Naive B cell (primary cell): ENCODE data around the gene GRIK4. TPM values are rescaled to one million over a fixed set of nuclear protein-coding genes. Genes with fewer than 3 reads are reported as not detected.

Source experiments
- ATAC-seq, 2 donors: fragments of 150-1000 bp; cut with Tn5 transposase; 2 replicates each; pipeline ENCODE4 v1.10.0; 2021; ENCODE audit warnings: low read depth in 2 of 2, mild to moderate bottlenecking in 2 of 2, moderate library complexity in 2 of 2
- DNase-seq: peaks from one replicate; pipeline ENCODE4 v3.0.0; 2022
- H3K27ac Mint-ChIP-seq, 6 donors: one replicate each; pipeline ENCODE4 v1.8.0; 2020 to 2022; ENCODE audit warnings: mild to moderate bottlenecking in 6 of 6, mixed read lengths in 6 of 6, moderate library complexity in 5 of 6, inconsistent platforms in 2 of 6
- H3K27me3 Mint-ChIP-seq, 3 donors: one replicate each; pipeline ENCODE4 v1.8.0; 2021 to 2022; ENCODE audit warnings: mixed read lengths in 3 of 3, mild to moderate bottlenecking in 1 of 3
- H3K36me3 Mint-ChIP-seq, 2 donors: one replicate each; pipeline ENCODE4 v1.8.0; 2020 to 2022; ENCODE audit warnings: mixed read lengths in 2 of 2, inconsistent platforms in 1 of 2, mild to moderate bottlenecking in 1 of 2
- H3K4me1 Mint-ChIP-seq, 3 donors: one replicate each; pipeline ENCODE4 v1.8.0; 2020 to 2022; ENCODE audit warnings: mixed read lengths in 3 of 3, inconsistent platforms in 1 of 3, mild to moderate bottlenecking in 1 of 3, moderate library complexity in 1 of 3
- H3K4me3 Mint-ChIP-seq, 8 donors: one replicate each; pipeline ENCODE4 v1.8.0; 2020 to 2022; ENCODE audit warnings: mild to moderate bottlenecking in 8 of 8, mixed read lengths in 8 of 8, moderate library complexity in 8 of 8, inconsistent platforms in 2 of 8
- H3K9me3 Mint-ChIP-seq, 7 donors: one replicate each; pipeline ENCODE4 v1.8.0; 2020 to 2022; ENCODE audit warnings: mixed read lengths in 7 of 7, mild to moderate bottlenecking in 5 of 7, inconsistent platforms in 2 of 7, moderate library complexity in 1 of 7
- polyA plus RNA-seq, 6 donors: library from polyadenylated mRNA; unstranded; fragments of 300-500 nt; fragmentation: Illumina TruSeq; gene quantifications; one replicate each; pipeline ENCODE4 v1.2.3, GENCODE V29; 2021; ENCODE audit warnings: low read depth in 6 of 6

Gene GRIK4
- polyA plus RNA-seq, 6 donors from 2014 or later = 0.18 TPM; not detected in 5

- Mint-ChIP-seq H3K4me1 (no peaks in the 10 kb centered on the region), H3K36me3 (no peaks in the 10 kb centered on the region), H3K27me3 (peaks cover 18 to 37% (median 25%) of the 10 kb centered on the region in 3 donors), H3K4me3 (peak overlapping the region in 1 of 8 donors; percentile 47), H3K9me3 (no peaks in the 10 kb centered on the region), H3K27ac (no peak overlapping the region)
- ATAC-seq = no peak
- no peak for DNase-seq
Observed at GRCh38 chr11:120917559-120918239, 406.2 kb downstream of the GRIK4 start.

DNA sequence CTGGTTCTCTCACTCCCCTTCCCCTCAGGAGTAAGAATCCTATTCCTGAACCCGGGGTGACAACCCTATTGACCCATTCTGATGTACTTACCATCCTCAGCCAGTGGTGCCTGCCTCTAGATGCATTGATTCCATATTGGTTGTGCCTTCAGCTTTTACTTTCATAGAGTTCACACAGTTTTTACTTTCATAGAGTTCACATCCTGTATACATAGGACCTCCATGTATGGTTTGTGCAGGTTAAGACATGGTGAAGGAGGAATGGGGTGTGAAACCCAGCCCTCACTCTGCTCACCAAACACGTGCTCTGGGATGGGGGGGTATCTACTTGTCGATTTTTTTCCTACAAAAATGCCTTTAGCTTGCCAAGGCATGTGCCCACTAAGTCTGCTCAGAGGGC lies 406.7 kb downstream of the GRIK4 start:
- no peak overlapping the region for H3K27ac Mint-ChIP-seq
- H3K27me3 Mint-ChIP-seq = peaks cover 17 to 37% (median 24%) of the 10 kb centered on the region in 3 donors
- DNase-seq (no peak), ATAC-seq (no peak)
- H3K4me1 Mint-ChIP-seq = no peaks in the 10 kb centered on the region
- H3K36me3 Mint-ChIP-seq = no peaks in the 10 kb centered on the region
- H3K9me3 Mint-ChIP-seq = no peaks in the 10 kb centered on the region
- H3K4me3 Mint-ChIP-seq = no peak overlapping the region

- Mint-ChIP-seq H3K27ac (peak overlapping the region in 1 of 6 donors; percentile 75), H3K9me3 (no peaks in the 10 kb centered on the region), H3K36me3 (no peaks in the 10 kb centered on the region), H3K4me1 (no peaks in the 10 kb centered on the region), H3K27me3 (peaks cover 17 to 35% (median 24%) of the 10 kb centered on the region in 3 donors), H3K4me3 (no peak overlapping the region)
- DNase-seq (no peak), ATAC-seq (no peak)
Observed at GRCh38 chr11:120919045-120919444, 407.5 kb downstream of the GRIK4 start.

- Mint-ChIP-seq H3K27ac (no peak overlapping the region), H3K36me3 (no peaks in the 10 kb centered on the region), H3K27me3 (peaks cover 17 to 30% (median 24%) of the 10 kb centered on the region in 3 donors), H3K4me3 (no peak overlapping the region), H3K4me1 (no peaks in the 10 kb centered on the region), H3K9me3 (no peaks in the 10 kb centered on the region)
- ATAC-seq (no peak), DNase-seq (no peak)
Observed at GRCh38 chr11:120919566-120919965, 408.0 kb downstream of the GRIK4 start.

DNA sequence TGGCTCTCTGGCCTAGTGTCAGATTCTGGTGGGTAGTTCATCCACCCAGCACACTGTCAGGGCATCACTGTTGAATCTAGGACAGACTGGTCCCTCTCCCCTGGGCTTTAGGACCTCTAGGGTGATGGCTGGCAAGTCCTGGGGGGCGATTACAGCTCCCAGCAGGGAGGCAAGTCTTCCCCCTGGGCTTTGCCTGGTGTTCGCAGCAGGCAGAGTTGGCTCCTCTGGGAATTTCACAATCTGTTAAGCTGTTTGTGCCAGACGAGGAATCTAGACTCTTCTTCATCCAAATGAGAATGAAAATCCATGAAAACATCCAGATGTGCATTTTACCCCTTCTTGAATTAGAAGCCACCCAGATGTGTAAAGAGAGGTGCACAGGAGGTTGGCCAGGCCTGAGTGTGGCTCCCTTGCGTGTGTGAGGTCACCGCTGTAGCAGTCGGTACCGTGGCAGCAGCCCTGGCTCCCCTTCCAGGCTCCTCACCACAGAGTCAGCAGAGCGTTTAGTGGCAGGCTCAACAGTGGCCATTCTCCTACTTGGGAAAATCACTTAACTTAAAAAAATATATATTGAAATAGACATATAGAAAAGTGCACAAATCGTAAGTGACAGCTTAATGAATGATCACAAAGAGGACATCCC lies 412.4 kb downstream of the GRIK4 start:
- ATAC-seq = no peak
- peaks cover 0 to 2% (median 0%) of the 10 kb centered on the region in 7 donors for H3K9me3 Mint-ChIP-seq
- H3K4me1 Mint-ChIP-seq = peaks cover 7 to 18% (median 9%) of the 10 kb centered on the region in 3 donors
- H3K27ac Mint-ChIP-seq = no peak overlapping the region
- H3K27me3 Mint-ChIP-seq = peaks cover 12 to 16% (median 14%) of the 10 kb centered on the region in 3 donors
- no peaks in the 10 kb centered on the region for H3K36me3 Mint-ChIP-seq
- H3K4me3 Mint-ChIP-seq = no peak overlapping the region
- no peak for DNase-seq

DNA sequence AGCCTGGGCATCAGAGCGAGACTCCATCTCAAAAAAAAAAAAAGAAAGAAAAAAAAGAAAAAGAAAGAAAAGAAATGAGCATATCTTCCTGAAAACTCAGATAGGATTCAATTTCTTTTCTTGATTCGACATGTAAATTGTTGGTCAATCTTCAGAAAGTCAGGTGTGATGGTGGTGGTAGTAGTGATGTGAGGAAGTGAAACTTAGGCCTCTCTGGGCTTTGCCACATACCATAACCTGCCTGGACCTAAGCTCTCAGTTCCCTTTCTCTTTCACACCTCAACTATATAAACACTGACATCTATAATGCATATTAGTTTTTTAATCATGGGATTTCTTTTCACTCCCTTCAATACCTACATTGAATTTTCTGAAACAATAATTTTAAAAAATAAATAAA lies 414.4 kb downstream of the GRIK4 start:
- DNase-seq (peak; percentile 40), ATAC-seq (peak; percentile 91 to 97)
- Mint-ChIP-seq H3K36me3 (no peaks in the 10 kb centered on the region), H3K27ac (peak overlapping the region; percentile 13 to 79 (median 44)), H3K4me3 (no peak overlapping the region), H3K9me3 (peaks cover 0 to 2% (median 0%) of the 10 kb centered on the region in 7 donors), H3K27me3 (peaks cover 6 to 13% (median 11%) of the 10 kb centered on the region in 3 donors), H3K4me1 (peaks cover 7 to 18% (median 9%) of the 10 kb centered on the region in 3 donors)

- peaks cover 13 to 24% (median 20%) of the 10 kb centered on the region in 3 donors for H3K27me3 Mint-ChIP-seq
- DNase-seq (no peak), ATAC-seq (no peak)
- H3K4me3 Mint-ChIP-seq = no peak overlapping the region
- H3K36me3 Mint-ChIP-seq = no peaks in the 10 kb centered on the region
- H3K27ac Mint-ChIP-seq = peak overlapping the region in 1 of 6 donors; percentile 7
- peaks cover 7 to 18% (median 9%) of the 10 kb centered on the region in 3 donors for H3K4me1 Mint-ChIP-seq
- H3K9me3 Mint-ChIP-seq = peaks cover 0 to 2% (median 0%) of the 10 kb centered on the region in 7 donors
Observed at GRCh38 chr11:120928627-120929026, 417.1 kb downstream of the GRIK4 start.

DNA sequence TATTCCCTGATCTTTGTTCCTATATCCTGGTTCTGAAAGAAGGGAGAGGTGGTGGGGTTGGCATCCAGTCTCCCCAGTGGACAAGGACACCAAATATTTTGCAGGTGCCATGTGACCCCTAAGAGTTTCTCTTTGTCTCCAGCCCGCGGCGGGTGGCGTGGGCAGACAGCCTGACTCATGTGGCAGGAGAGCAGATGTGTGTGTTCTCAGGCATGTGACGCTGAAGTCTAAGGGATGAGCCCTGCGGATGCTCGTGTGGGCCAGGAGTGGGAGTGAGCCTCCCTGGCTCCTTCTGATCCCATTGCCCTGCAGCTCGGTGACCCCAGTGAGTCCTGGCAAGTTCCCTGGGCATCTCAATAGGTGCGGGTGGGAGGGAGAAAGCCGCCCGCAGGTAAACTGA lies 417.5 kb downstream of the GRIK4 start:
- H3K27ac Mint-ChIP-seq = peak overlapping the region in 1 of 6 donors; percentile 16
- no peaks in the 10 kb centered on the region for H3K36me3 Mint-ChIP-seq
- no peak for ATAC-seq
- H3K4me3 Mint-ChIP-seq = no peak overlapping the region
- H3K9me3 Mint-ChIP-seq = peaks cover 0 to 2% (median 0%) of the 10 kb centered on the region in 7 donors
- DNase-seq = no peak
- peaks cover 13 to 25% (median 20%) of the 10 kb centered on the region in 3 donors for H3K27me3 Mint-ChIP-seq
- H3K4me1 Mint-ChIP-seq = peaks cover 7 to 18% (median 9%) of the 10 kb centered on the region in 3 donors

GRCh38 chr11:120929664-120930154 lies 418.2 kb downstream of the GRIK4 start:
- no peak overlapping the region for H3K4me3 Mint-ChIP-seq
- H3K36me3 Mint-ChIP-seq = no peaks in the 10 kb centered on the region
- H3K4me1 Mint-ChIP-seq = peaks cover 7 to 18% (median 9%) of the 10 kb centered on the region in 3 donors
- peak; percentile 17 for DNase-seq
- peak in 1 of 2 donors; percentile 41 for ATAC-seq
- H3K9me3 Mint-ChIP-seq = peaks cover 0 to 2% (median 0%) of the 10 kb centered on the region in 7 donors
- peaks cover 15 to 27% (median 20%) of the 10 kb centered on the region in 3 donors for H3K27me3 Mint-ChIP-seq
- H3K27ac Mint-ChIP-seq = peak overlapping the region in 1 of 6 donors; percentile 47

DNA sequence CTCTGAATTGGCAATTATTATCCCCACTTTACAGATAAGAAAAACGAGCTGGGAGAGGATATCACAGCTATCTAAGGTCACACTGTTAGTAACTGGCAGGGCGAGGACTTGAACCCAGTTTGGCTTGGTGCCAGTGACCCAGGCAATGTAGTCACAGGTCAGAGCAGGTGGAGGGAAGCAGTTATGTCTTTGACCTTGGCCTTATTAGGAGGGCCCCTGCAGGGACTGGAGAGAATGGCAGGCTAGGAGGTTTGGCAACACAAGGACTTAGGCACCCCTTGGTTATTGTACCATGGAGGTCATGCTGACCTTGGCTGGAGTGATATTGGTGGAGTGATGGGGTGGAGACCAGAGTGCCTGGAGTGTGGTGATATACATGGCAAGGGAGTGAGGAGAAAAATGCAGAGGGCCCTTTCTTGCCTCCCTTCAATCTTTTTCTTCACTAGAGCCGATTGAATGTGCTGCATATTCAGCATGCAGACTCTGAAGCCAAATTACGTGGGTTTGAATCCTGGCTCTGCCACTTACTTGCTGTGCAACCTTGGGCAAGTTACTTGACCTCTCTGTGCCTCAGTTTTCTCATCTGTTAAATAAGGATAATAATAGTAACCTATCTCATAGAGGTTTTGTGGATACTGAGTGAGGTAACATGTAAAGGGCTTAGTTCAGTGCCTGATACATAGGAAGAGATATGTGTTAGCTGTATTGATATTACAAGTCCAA lies 419.7 kb downstream of the GRIK4 start:
- ATAC-seq (no peak), DNase-seq (no peak)
- Mint-ChIP-seq H3K27ac (peak overlapping the region in 3 of 6 donors; percentile 23 to 84 (median 56)), H3K9me3 (peaks cover 0 to 2% (median 0%) of the 10 kb centered on the region in 7 donors), H3K27me3 (peaks cover 27 to 35% (median 28%) of the 10 kb centered on the region in 3 donors), H3K4me1 (peaks cover 5 to 9% (median 7%) of the 10 kb centered on the region in 3 donors), H3K36me3 (no peaks in the 10 kb centered on the region), H3K4me3 (no peak overlapping the region)

GRCh38 chr11:120932305-120932915 lies 420.9 kb downstream of the GRIK4 start:
- Mint-ChIP-seq H3K36me3 (no peaks in the 10 kb centered on the region), H3K4me3 (no peak overlapping the region), H3K27me3 (peaks cover 31 to 43% (median 32%) of the 10 kb centered on the region in 3 donors), H3K27ac (peak overlapping the region in 1 of 6 donors; percentile 25), H3K9me3 (no peaks in the 10 kb centered on the region), H3K4me1 (no peaks in the 10 kb centered on the region)
- ATAC-seq (no peak), DNase-seq (no peak)

DNA sequence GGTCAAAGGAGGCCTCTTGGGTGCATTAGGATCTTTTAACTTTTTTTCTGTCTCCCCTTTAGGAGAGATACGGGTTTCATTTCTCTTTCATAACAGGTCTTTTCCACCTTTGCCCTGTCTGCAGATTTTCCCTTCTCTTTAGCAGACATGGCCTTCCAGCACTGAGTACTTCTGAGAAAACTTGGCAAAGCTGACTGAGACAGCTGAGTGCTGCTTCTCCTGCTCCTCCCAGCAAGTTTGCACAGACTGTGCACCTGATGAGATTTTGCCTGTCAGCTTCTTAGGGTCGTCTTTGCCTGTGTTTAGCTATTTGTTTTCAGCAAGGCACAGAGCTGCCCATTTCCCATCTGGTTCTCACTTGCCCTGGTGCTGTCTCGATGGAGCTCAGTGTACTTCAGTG lies 424.8 kb downstream of the GRIK4 start:
- Mint-ChIP-seq H3K4me3 (no peak overlapping the region), H3K27ac (peak overlapping the region in 1 of 6 donors; percentile 21), H3K4me1 (no peaks in the 10 kb centered on the region), H3K36me3 (no peaks in the 10 kb centered on the region), H3K27me3 (peaks cover 32 to 58% (median 54%) of the 10 kb centered on the region in 3 donors), H3K9me3 (no peaks in the 10 kb centered on the region)
- DNase-seq (no peak), ATAC-seq (no peak)

GRCh38 chr11:120937501-120937900 lies 426.0 kb downstream of the GRIK4 start:
- no peak overlapping the region for H3K4me3 Mint-ChIP-seq
- DNase-seq (no peak), ATAC-seq (no peak)
- H3K36me3 Mint-ChIP-seq = no peaks in the 10 kb centered on the region
- H3K27me3 Mint-ChIP-seq = peaks cover 25 to 61% (median 52%) of the 10 kb centered on the region in 3 donors
- peak overlapping the region in 1 of 6 donors; percentile 19 for H3K27ac Mint-ChIP-seq
- peaks cover 0 to 2% (median 0%) of the 10 kb centered on the region in 7 donors for H3K9me3 Mint-ChIP-seq
- H3K4me1 Mint-ChIP-seq = no peaks in the 10 kb centered on the region
